Measurements from ENCODE around the gene LEKR1.
"Not testable (repeated sequence)": the region's sequence is repeated elsewhere in the genome, so short reads cannot be mapped to it uniquely, and the experiment has no call there.

Gene LEKR1

DNA sequence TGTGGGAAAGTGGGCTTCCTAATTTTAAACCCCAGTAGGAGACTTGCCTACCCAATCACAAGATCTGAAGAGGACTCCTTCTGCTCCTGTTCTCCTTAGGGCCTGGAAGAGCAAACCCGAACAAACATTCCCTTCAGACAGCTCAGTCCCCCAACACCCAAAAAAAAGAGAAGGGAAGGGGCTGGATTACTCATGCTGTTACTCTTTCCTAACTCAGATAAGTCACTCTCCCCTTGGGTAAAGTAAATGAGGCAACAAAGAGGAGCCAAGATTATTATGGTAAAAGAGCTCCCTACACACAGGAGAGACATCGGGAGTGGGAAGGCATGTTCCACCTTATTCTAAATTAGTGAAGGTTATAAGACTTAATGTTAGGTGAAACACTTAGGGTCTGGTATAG, 18.1 kb upstream of the LEKR1 start:
- FAIRE-seq, result no peak

DNA sequence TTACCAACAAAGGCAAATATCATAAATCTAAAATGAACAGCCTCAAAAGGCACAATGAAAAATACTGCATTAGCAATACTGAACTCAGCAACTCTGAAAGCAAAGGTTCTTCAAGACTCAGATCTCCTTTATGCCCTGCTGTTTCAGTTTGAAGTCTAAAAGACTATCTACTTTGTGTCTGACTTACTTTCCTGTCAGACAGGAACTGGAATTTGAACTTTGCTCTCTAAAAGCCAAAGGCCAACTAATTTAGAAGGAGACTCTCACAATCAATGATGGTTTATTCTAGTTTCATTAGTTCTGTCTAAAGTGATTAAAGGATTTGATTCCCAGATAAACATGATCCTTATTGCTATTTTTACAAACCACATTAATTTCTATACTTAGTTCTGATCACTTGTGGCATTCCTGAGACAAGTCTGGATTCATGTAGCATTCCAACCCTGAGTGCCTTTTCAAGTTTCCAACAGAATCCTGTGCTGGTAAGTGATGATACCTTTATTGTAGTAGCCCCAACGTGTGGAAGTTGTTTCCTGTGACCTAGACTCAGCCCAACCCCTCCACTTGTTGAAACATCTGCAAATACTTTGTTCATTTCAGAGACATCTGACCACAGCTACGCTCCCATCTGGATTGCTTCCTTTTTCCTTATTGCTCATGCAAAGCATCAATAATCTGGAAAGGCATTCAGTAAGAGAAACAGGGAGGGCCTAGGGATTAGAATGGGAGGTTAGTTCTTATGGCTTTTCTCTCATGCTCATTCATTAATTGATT, 14.9 kb upstream of the LEKR1 start:
- no peak for FAIRE-seq

DNA sequence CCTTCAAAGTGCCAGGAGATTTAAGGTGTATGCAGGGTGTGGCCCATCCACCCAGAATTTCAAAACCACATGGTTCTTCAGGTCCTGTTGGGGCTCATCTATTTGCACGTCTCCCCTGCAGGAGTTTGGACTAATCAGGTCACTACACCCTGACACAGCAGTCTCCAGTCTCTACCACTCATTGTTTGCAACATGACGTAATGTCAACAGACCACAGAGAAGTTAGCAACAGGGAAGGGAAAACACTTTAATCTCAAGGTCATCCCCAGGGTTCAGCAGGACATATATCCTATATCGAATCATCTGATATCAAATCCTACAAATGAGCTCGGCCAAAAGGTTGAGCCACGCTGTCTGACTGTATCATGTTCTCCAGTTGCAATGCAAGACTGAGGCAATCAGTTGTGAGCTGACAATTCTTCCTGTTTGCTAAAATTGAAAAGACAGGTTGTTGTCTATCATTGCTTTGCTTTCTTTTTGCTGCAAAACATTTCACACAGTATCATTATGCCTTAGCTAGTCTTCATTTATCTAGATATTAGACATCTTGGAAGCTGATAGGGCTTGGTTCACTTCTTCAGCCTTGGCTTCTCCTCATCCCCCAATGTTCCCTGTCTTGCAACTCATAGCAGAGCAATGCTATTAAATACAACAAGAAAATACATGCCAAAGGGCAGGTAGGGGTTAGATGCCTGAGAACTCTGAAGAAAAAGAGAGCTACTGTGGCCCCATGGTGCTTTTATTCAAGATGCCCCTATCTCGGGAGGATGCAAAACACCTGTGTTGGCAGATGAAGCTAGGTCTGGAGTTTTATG, 13.4 kb upstream of the LEKR1 start:
- FAIRE-seq, result no peak

DNA sequence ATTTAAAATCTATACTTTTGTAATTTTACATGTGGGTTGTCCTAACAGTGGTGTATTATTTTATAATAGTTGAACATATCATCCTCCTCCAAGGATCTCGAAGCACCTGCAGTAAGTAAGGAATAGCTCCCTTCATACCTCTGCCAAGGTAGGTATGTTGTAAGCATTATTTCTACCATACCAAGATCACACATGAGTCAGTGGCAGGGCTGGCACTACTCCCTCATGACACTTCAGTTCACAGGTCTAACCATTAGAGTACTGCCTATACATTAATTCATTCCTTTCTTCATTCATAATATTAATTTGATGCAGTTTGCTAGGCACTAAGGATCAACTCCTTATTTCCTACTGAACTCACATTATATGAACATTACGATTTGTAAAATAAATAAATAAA, 11.9 kb upstream of the LEKR1 start:
- FAIRE-seq, result no peak

DNA sequence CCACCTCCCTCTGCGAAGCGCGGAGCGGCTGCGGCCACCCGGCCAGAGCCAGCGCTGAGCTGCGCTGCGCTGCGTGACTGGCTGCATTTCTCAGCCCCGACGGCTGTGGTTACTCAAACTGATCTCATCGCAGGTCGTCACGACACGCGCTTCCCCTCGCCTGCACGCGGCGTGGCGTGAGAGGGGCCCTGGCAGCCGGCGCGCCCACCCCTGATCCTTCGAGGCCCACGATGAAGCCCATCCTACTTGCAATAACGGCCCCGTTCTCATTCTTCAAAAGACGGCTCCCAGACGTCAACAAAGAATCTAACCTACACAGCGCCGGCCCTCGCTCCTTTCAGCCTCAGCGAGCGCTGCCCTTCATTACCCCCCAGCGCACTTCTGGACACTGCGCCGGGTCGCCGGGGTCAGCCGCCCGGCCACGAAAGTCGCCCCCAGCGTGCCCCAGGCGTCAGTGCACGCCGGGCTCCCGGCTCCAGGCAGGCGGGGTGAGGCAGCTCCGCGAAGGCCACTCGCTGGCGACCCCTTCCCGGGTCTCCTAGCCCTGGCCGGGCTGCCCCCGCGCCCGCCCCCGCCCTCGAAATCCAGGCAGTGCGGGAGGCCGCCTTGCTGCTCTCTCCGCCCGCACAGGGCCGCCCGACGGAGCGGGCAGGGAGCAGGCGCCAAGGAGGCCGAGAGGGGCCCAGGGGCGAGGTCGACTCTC, 9.9 kb upstream of the LEKR1 start:
- no peak for FAIRE-seq

DNA sequence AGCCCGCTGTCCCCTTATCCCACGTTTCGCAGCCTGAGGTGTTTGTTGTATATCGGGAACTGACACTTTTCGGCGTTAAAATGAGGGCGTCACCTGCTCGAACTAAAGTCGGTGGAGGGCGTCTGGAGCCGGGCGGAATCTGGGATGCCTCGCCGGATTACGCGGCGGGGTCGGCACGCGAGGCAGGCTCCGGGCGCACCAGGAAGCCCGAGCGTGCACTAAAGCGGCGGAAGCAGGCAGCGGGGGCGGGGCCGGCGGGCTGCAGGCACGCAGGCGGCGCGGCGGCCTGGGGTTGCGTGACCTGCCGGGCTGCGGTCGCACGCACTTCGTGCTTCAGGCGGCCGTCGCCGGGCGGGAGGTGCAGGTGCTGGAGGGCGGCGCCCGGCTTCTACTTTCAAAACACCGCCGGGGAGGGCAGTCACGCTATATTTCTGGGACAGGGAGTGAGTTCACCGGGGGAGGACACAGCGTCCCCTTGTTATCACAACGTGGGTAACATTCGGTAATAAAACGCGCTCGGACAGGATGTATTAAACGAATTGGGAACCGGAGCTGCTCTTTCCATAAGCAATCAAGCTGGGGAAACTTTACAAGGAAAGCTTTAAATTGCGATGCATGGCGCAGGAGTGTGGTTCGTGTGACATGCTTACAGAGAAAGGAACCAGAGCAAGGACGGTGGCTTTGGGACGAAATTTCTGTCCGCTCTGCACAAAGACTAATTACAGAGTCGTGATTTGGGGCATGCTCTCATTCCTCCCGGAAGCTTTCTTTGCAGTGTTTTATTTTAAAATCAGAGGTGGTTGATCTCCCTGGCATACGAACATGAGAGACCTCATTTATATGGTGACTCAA, 9.1 kb upstream of the LEKR1 start:
- FAIRE-seq, result no peak

DNA sequence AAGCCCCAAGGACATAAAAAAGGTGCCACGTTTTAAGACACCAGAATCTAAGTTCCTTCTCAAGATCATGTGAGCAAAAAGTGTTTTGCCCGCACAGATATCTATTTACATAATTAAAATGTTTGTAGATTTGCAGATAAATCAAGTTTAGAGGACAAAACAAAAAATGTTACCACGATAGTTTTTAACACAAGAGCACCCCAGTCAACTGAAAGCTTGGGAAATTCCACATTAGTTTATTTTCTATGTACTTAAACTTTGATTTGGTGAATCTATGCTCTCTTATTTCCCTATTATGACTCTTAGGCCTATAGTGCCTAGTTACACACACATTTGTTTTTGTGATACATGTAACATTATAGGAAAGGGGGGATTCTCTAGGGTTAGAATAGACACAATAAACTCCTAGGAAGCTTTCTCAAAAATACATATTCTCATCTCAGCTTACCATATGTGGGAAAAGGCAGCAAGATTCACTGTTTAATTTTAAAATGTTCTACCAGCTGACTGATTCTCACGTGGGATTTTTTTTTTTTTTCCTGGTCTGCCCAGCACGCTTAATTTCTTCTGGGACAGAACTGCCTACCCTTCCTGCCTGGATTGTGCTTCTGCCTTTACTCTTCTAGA, 8.4 kb upstream of the LEKR1 start:
- no peak for FAIRE-seq

DNA sequence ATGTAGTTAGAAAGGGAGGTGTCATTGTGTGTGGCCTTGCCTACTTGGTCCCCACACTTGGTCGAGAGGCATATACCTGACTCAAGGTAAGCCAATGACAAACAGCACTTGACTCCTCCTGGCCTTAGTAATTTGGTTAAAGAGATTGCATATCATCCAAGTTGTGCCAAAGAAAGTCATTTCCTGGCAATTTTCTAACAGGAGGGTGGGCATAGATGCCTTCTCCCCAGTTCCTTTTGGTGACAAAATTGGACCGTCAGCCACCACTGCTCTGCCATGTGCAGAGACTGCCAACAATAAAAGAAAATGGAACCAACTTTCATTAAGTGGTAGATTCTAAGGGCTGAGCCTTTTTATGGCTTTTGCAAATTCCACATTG, 7.9 kb upstream of the LEKR1 start:
- FAIRE-seq, result no peak

DNA sequence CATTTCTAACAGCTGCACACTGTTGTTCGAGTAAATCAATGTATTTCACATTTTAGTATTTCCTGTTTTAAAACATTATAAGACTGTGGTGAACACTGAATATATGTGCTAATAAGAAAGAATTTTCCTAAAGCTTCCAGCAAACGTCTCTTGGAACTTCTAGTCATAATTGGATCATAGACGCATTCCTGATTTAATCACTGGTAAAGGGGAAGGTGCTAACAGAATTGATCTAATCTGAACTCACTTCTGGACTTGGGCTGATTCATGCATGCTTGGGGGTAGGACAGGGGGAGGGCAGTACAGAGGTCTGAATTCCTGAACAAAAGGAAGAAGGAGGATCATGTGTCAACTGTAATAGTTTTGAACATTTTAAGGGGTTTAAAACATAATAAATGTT, 7.3 kb upstream of the LEKR1 start:
- FAIRE-seq, result no peak

DNA sequence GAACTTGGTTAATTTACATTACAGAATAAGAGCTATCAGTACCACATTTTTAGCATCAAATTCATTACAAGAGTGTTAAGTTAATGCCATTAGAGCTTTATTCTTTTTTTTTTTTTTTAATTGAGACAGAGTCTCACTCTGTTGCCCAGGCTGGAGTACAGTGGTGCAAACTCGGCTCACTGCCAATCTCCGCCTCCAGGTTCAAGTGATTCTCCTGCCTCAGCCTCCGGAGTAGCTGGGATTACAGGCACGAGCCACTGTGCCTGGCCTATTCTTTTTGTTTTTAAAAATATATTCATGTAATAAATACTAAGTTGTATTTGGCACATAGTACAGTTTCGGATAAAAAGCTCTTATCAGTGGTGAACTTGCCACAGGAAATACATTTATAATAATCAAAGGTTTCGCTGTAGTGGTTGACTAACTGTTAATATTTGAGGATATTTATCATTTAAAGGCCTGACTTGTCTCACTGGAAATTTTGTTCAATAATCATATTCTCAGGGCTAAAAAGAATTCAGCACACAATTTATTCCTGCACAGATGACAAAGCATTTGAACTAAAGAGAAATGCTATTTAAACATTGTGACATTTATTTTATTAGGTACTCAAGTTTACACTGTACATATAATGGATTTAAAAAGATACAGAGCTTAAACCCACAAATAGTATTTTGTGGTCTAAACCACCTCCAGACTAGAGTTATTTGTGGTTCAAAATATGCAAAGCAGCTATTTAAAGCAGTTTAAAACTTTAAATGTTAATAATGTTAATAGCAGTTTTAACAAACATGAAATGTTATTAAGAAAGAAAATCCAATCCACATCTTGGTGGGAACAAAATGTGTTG, 6.1 kb upstream of the LEKR1 start:
- FAIRE-seq, result no peak

DNA sequence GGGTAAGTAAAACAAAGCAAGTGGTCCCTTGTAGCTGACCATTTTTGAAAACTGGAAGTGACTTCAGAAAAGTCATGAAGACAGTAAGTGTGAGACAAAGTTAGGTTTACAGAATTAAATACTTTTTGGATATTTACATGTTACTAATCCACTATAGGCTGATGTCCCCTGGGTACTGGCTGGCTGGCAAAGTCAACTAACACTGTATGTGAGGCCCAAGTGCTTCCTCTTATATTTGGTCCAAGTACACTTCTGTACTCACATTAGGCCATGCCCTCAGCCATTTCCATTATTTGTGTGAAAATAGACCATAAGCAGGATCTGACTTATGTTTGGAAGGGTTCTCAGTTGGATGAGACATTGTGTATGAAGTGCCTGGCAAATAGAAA, 5.5 kb upstream of the LEKR1 start:
- FAIRE-seq, result no peak

DNA sequence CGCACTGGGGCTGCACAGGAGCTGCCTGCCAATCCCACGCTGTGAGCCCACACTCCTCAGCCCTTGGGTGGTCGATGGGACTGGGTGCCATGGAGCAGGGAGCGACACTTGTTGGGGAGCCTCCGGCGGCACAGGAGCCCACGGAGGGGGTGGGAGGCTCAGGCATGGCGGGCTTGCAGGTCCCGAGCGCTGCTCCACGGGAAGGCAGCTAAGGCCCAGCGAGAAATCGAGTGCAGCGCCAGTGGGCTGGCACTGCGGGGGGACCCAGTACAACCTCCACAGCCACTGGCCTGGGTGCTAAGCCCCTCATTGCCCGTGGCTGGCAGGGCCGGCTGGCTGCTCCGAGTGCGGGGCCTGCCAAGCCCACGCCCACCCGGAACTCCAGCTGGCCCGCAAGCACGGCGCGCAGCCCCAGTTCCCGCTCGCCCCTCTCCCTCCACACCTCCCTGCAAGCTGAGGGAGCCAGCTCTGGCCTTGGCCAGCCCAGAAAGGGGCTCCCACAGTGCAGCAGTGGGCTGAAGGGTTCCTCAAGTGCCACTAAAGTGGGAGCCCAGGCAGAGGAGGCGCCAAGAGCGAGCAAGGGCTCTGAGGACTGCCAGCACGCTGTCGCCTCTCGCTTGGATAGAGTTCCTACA, 3.4 kb upstream of the LEKR1 start:
- not testable (repeated sequence) for FAIRE-seq

DNA sequence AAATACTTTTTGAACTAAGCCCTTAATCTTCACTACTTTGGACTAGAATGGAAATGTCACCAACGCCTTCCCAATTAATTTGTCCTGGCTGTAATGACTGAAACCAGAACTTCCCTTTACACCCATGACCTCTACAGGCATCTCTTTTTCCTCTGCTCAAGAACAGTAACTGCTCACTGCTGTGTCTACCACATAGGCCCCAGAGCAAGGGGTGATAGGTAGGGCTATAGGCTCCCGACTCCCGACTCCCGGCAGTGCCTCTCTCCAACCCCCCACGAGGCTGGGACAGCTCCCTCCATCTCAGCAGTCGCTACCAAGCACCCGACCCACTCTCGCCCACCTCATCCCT, 384 bp upstream of the LEKR1 start:
- FAIRE-seq, result no peak

DNA sequence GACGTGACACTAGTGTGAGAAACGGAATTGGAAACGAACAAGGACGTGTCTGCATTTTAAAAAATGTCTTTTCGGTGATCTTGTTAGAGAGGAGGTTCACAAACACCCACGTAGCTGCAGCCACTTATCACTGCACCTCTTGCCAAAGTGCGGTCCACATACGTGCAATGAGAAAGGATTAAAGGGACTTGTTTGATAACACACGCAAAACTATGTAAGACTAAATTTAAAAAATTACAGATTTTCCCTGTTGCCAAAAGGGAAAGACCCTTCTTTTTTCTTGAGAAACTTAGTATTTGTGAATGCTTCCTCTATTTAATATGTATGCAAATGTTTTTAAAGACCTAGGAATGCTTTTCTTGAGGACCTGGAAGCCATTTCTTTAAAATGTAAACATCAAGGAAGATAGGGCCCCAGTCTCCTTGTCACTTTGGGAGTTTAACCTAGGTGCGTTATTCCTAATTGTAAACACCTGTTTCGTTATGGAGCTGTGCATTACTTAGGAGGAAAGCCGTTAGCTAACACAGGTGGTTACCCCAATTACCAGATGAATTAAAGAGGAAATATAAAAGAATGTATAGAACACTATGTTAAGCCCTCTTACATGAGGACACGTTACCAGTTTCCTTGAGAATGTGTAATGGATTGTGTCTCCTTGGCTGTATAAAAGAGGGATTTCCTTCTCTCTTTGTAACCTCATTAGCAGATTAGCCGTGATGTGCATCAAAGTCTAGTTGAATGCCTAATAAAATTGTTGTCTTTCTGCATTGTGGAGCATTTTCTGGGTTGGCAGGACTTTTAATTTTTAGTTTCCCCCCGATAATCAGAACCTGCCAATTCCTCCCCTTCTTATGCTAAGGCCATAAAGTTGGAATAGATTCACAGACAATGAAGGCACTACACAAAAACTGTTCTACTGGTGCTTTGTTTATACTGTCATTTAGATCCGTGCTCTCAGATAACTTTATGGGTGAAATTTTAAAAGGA, 1.0 kb downstream of the LEKR1 start:
- no peak for FAIRE-seq

DNA sequence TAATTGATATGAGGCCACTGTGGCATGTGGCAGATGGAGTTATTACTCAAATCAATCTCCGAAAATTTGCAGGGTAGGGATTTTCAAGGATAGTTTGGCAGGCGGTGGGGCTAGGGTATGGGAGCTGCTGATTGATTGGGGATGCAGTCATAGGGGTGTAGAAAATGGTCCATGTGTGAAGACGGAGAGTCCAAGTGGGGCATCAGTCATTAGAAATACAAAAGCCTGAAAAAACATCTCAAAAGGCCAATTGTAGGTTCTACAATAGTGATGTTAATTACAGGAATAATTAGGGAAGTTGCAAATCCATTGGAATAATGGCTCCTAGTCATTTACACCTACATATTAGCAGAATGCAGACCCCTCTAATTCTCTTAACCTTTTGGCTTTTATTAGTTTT, 4.9 kb downstream of the LEKR1 start:
- no peak for FAIRE-seq

DNA sequence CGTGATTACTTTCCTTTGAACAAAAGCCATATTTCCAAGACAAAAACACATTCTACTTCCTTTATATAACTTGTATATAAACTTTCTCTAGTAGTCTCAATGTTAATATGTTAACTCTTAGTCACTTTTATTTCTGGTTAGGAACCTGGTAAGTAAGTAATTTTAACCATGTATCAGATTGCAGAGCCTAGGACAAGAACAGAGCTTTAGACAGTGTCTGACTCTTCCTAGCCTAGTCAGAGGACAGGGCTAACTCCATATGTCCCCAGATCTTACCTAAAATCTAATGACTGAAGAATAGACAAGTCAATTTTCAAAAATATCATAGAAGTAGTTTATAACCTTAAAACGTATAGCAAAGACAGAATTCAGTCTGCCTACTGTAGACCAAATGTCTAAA, 8.3 kb downstream of the LEKR1 start:
- FAIRE-seq, result no peak

DNA sequence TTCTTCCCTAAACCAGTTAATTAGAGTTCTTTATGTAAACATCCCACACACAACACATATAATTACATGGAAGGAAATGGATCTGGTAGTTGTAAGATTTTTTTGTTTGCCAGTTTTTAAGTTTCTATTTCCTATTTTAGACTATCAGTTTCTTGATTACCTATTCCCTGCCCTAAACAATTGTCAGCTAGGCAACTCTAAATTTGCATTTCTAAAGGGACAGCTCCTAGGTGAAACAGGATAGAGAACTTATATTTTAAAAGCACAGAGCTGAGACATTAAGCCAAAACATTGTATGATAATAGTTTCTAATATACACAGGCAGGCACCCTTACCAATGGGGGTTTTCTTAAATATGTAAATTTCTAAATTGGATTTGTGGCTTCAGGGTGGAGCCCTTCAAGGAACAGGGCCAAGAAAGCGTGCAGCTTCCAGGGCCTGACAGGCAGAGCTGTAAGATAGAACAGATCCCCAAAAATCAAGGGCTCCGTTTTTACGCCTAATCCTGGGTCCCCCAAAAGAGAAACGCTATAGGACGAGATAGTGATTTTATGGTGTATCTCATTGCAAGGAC, 8.9 kb downstream of the LEKR1 start:
- no peak for FAIRE-seq

DNA sequence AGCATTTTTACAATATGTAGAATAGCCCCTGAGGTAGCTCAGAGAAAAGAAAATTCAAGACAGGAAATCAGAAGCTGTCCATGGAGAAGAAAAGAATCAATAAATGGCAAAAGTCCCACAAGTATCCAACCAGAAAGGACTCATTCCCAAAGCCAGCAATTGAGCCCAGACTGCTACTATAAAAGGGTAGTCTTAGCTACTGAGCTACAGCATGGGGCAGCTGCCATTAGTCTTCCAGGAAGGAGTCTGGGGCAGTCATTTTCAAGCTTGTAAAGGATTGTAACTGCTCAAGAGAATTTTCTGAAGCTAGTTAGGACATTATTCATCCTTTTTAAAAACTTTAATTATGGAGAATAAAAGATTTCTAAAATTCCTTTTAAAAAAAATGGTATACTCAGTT, 10.5 kb downstream of the LEKR1 start:
- no peak for FAIRE-seq

DNA sequence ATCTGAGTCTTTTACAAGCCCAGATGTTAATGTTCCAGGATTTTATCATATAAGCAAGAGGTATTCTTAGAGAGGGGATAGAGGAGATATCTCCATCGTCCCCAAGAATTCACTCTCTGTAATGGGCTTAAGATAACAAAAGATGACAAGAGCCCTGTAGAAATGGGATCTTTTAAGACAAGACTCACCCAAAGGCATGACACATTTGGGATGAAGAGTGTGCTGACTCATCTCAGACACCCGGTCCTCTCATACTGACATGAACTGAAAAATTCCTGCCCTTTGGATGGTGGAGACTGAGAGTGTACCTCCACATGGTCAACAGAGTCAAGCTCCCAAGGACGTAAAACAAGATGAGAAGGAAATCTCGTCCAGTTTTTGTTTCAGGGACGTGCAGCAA, 11.0 kb downstream of the LEKR1 start:
- no peak for FAIRE-seq

Data from G401.6 (cell line).